Calu3 (cell line): Measurements from ENCODE around the gene RHEBL1. TPM values are rescaled to one million over a fixed set of nuclear protein-coding genes. Genes with fewer than 3 reads are reported as not detected.

Source experiments
- BruUV-seq: library from RNA; stranded (reverse); fragments of 400-500 nt; replicated peaks from 2 replicates; lab custom pipeline; 2021; lab: Mats Ljungman, UMichigan
- CTCF ChIA-PET: fragments of 300-600 bp; sonication (Branson Sonifier 250); formaldehyde crosslinking; loops from one replicate; lab custom pipeline; 2022; ENCODE audit warnings: antibody characterized with exemption; lab: Charles Lee
- DNase-seq: peaks from one replicate; pipeline ENCODE4 v3.0.0; 2022
- H3K27ac Mint-ChIP-seq: one replicate; pipeline ENCODE4 v1.8.0; 2022; ENCODE audit warnings: mixed read lengths; ENCODE audit not compliant: unreplicated experiment
- H3K27me3 Mint-ChIP-seq: one replicate; pipeline ENCODE4 v1.8.0; 2022; ENCODE audit warnings: mixed read lengths; ENCODE audit not compliant: unreplicated experiment
- H3K36me3 Mint-ChIP-seq: one replicate; pipeline ENCODE4 v1.8.0; 2022; ENCODE audit warnings: mild to moderate bottlenecking, moderate library complexity, mixed read lengths; ENCODE audit not compliant: insufficient read depth, unreplicated experiment
- H3K4me1 Mint-ChIP-seq: one replicate; pipeline ENCODE4 v1.8.0; 2022; ENCODE audit warnings: mild to moderate bottlenecking, low read depth, mixed read lengths; ENCODE audit not compliant: unreplicated experiment
- H3K4me3 Mint-ChIP-seq: one replicate; pipeline ENCODE4 v1.8.0; 2022; ENCODE audit warnings: mild to moderate bottlenecking, low read depth, moderate library complexity, mixed read lengths; ENCODE audit not compliant: unreplicated experiment
- H3K9me3 Mint-ChIP-seq: one replicate; pipeline ENCODE4 v1.8.0; 2022; ENCODE audit warnings: low read depth, mixed read lengths; ENCODE audit not compliant: unreplicated experiment
- CTCF ChIP-seq: fragments of 200-600 bp; IDR thresholded peaks from one replicate; pipeline ENCODE4 v1.8.0; 2022; ENCODE audit warnings: antibody characterized with exemption; ENCODE audit not compliant: unreplicated experiment
- intact Hi-C: fragments of 100-400 bp; cut with micrococcal nuclease; formaldehyde crosslinking; loops from one replicate; pipeline ENCODE4 v1.10.0; 2022; ENCODE audit not compliant: unreplicated experiment
- total RNA-seq: library from RNA; stranded (reverse); gene quantifications from 2 replicates; pipeline ENCODE4 v1.2.3, GENCODE V29; 2022

Gene RHEBL1
- total RNA-seq, 1 experiment from 2014 or later, result 2.0 TPM

- Mint-ChIP-seq H3K27me3 (no peaks in the 10 kb centered on the region), H3K4me3 (no peak overlapping the region), H3K36me3 (peaks cover 47% of the 10 kb centered on the region), H3K9me3 (no peaks in the 10 kb centered on the region), H3K4me1 (peaks cover 15% of the 10 kb centered on the region), H3K27ac (no peak overlapping the region)
- CTCF ChIA-PET, result interaction anchor here (1.1 kb wide), 1 partner anchor 67 kb away, joined by 4 read pairs; no protein-coding TSS in a partner anchor
- TF ChIP-seq CTCF, result no peak
- no peak for DNase-seq
- intact Hi-C loops, result no loop called here
- BruUV-seq, result no TSS peak
These were observed 49.3 kb downstream of the RHEBL1 start for GRCh38 chr12:49020441-49020840.

GRCh38 chr12:49019443-49020324 is 50.1 kb downstream of the RHEBL1 start:
- Mint-ChIP-seq H3K27ac (peak overlapping the region; percentile 86), H3K36me3 (peaks cover 47% of the 10 kb centered on the region), H3K4me1 (peaks cover 15% of the 10 kb centered on the region), H3K4me3 (peak overlapping the region; percentile 87), H3K27me3 (no peaks in the 10 kb centered on the region), H3K9me3 (no peaks in the 10 kb centered on the region)
- DNase-seq, result peak; percentile 46
- intact Hi-C loops, result no loop called here
- CTCF ChIA-PET, result interaction anchor here (0.6 to 1.1 kb wide), 2 partner anchors 38 to 68 kb away, joined by 4 read pairs; no protein-coding TSS in a partner anchor
- TF ChIP-seq CTCF, result peak; percentile 14
- BruUV-seq, result no TSS peak

GRCh38 chr12:49019120-49019430 is 50.7 kb downstream of the RHEBL1 start:
- Mint-ChIP-seq H3K9me3 (no peaks in the 10 kb centered on the region), H3K27ac (peak overlapping the region; percentile 86), H3K27me3 (no peaks in the 10 kb centered on the region), H3K4me1 (peaks cover 15% of the 10 kb centered on the region), H3K36me3 (peaks cover 45% of the 10 kb centered on the region), H3K4me3 (peak overlapping the region; percentile 87)
- CTCF ChIA-PET, result interaction anchor here (0.6 to 1.1 kb wide), 2 partner anchors 38 to 69 kb away, joined by 4 read pairs; no protein-coding TSS in a partner anchor
- TSS peak; percentile 96 for BruUV-seq
- DNase-seq, result no peak
- intact Hi-C loops, result no loop called here
- no peak for TF ChIP-seq CTCF

- no peaks in the 10 kb centered on the region for H3K9me3 Mint-ChIP-seq
- peaks cover 39% of the 10 kb centered on the region for H3K36me3 Mint-ChIP-seq
- peaks cover 15% of the 10 kb centered on the region for H3K4me1 Mint-ChIP-seq
- peak within 1 kb of the TSS; percentile 86 for H3K27ac Mint-ChIP-seq
- intact Hi-C loops, result no loop called here
- DNase-seq, result peak; percentile 92
- peak within 1 kb of the TSS; percentile 87 for H3K4me3 Mint-ChIP-seq
- BruUV-seq, result TSS peak; percentile 56
- CTCF ChIA-PET, result interaction anchor here (0.6 to 1.0 kb wide), 7 partner anchors 14 to 92 kb away, joined by 3 to 5 read pairs (median 3); partner anchors contain the start of genes DDN and RHEBL1
- no peaks in the 10 kb centered on the region for H3K27me3 Mint-ChIP-seq
- TF ChIP-seq CTCF, result peak; percentile 33
These were observed 51.3 kb downstream of the RHEBL1 start, which contains the start of gene PRKAG1 for GRCh38 chr12:49018261-49019119. Gene PRKAG1 (minus strand): TSS chr12:49018776. CDS start chr12:49018740, 36 bp downstream.
